Neural crest cell (in vitro differentiated cells): ENCODE measurements around the gene SNX9. TPM values are rescaled to one million over a fixed set of nuclear protein-coding genes. Genes with fewer than 3 reads are reported as not detected.

Experiments used
- DNase-seq: peaks from one replicate; pipeline ENCODE4 v3.0.0; 2021; ENCODE audit warnings: low read depth, mixed read lengths, low spot score
- H3K27ac Mint-ChIP-seq: one replicate; pipeline ENCODE4 v1.8.0; 2021; ENCODE audit warnings: mild to moderate bottlenecking, mixed read lengths; ENCODE audit not compliant: unreplicated experiment
- H3K27me3 Mint-ChIP-seq: 2 replicates; pipeline ENCODE4 v1.8.0; 2021; ENCODE audit warnings: low read depth, mild to moderate bottlenecking, mixed read lengths
- H3K36me3 Mint-ChIP-seq: 2 replicates; pipeline ENCODE4 v1.8.0; 2021; ENCODE audit warnings: low read depth, mild to moderate bottlenecking, mixed read lengths
- H3K4me1 Mint-ChIP-seq: 2 replicates; pipeline ENCODE4 v1.8.0; 2021; ENCODE audit warnings: mixed read lengths
- H3K4me3 Mint-ChIP-seq: one replicate; pipeline ENCODE4 v1.8.0; 2021; ENCODE audit warnings: mild to moderate bottlenecking, mixed read lengths
- H3K9me3 Mint-ChIP-seq: 2 replicates; pipeline ENCODE4 v1.8.0; 2021; ENCODE audit warnings: mixed read lengths
- total RNA-seq: library from RNA; stranded (reverse); gene quantifications from 2 replicates; pipeline ENCODE4 v1.2.1, GENCODE V29; 2021
- TF ChIP-seq, protein P1 (sequence below): fragments of 200-600 bp; sonication (generic); conservative IDR thresholded peaks from 2 replicates; pipeline ENCODE4 v1.5.0; 2021; ENCODE audit warnings: antibody characterized with exemption, mild to moderate bottlenecking

SNX9 gene
- total RNA-seq, 1 donor from 2014 or later: 18.1 TPM

- no peaks in the 10 kb centered on the region for H3K9me3 Mint-ChIP-seq
- no peak for DNase-seq
- TF ChIP-seq, protein P1, sequence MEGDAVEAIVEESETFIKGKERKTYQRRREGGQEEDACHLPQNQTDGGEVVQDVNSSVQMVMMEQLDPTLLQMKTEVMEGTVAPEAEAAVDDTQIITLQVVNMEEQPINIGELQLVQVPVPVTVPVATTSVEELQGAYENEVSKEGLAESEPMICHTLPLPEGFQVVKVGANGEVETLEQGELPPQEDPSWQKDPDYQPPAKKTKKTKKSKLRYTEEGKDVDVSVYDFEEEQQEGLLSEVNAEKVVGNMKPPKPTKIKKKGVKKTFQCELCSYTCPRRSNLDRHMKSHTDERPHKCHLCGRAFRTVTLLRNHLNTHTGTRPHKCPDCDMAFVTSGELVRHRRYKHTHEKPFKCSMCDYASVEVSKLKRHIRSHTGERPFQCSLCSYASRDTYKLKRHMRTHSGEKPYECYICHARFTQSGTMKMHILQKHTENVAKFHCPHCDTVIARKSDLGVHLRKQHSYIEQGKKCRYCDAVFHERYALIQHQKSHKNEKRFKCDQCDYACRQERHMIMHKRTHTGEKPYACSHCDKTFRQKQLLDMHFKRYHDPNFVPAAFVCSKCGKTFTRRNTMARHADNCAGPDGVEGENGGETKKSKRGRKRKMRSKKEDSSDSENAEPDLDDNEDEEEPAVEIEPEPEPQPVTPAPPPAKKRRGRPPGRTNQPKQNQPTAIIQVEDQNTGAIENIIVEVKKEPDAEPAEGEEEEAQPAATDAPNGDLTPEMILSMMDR: no peak
- H3K27me3 Mint-ChIP-seq: no peaks in the 10 kb centered on the region
- H3K27ac Mint-ChIP-seq: peak overlapping the region; percentile 97
- peak overlapping the region; percentile 16 for H3K4me3 Mint-ChIP-seq
- H3K36me3 Mint-ChIP-seq: peaks cover 7% of the 10 kb centered on the region
- H3K4me1 Mint-ChIP-seq: peaks cover 60% of the 10 kb centered on the region
These were observed 7.4 kb downstream of the SNX9 start for GRCh38 chr6:157830354-157831017.

DNA sequence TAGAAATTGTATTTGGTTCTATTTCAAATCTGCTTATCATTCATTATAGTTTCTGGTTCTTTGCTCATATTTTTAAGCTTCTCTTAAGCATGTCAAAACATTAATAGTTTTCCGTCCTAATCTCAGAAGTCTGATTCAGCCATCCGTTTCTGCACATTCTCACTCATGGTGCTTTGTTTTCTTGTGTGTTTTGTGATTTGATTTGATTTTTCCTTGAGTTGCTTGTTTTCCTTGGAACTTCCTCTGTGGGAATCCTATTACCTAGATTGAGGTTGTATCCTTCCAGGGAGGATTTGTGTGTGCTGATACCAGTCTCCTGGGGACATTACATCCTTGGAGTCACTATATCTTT lies 7.9 kb downstream of the SNX9 start:
- TF ChIP-seq, protein P1: no peak
- peak overlapping the region; percentile 97 for H3K27ac Mint-ChIP-seq
- no peak for DNase-seq
- peaks cover 9% of the 10 kb centered on the region for H3K36me3 Mint-ChIP-seq
- no peaks in the 10 kb centered on the region for H3K9me3 Mint-ChIP-seq
- H3K4me1 Mint-ChIP-seq: peaks cover 56% of the 10 kb centered on the region
- no peak overlapping the region for H3K4me3 Mint-ChIP-seq
- H3K27me3 Mint-ChIP-seq: no peaks in the 10 kb centered on the region

GRCh38 chr6:157831424-157832249 lies 8.6 kb downstream of the SNX9 start:
- peak overlapping the region; percentile 66 for H3K4me3 Mint-ChIP-seq
- H3K27me3 Mint-ChIP-seq: no peaks in the 10 kb centered on the region
- no peaks in the 10 kb centered on the region for H3K9me3 Mint-ChIP-seq
- peaks cover 12% of the 10 kb centered on the region for H3K36me3 Mint-ChIP-seq
- H3K4me1 Mint-ChIP-seq: peaks cover 59% of the 10 kb centered on the region
- DNase-seq: no peak
- peak overlapping the region; percentile 97 for H3K27ac Mint-ChIP-seq
- TF ChIP-seq, protein P1: no peak

DNA sequence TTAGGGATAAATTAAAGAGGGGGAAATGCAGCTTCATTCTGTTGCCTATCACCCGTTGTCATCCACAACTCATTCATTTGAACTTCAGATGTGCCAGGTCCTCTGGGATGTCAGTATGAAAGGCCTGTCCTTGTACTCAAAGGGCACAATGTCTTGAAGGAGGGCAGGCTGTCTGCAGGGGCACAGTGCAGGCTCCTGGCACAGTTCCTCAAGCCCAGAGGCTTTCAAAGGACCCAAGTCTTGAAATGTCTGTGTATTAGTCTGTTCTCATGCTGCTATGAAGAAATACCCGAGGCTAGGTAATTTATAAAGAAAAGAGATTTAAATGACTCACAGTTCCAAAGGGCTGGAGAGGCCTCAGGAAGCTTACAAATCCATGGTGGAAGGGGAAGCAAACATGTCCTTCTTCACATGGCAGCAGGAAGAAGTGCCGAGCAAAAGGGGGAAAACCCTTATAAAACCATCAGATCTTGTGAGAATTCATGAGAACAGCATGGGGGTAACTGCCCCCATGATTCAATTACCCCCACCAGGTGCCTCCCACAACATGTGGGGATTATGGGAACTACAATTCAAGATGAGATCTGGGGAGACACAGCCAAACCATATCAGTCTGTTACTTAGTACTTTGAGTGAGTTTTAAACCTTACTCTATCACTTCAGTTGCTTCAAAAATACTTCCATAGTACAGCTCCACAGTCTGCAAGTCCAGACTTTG lies 9.4 kb downstream of the SNX9 start:
- TF ChIP-seq, protein P1: no peak
- Mint-ChIP-seq H3K9me3 (no peaks in the 10 kb centered on the region), H3K4me3 (peak overlapping the region; percentile 5), H3K4me1 (peaks cover 59% of the 10 kb centered on the region), H3K27me3 (no peaks in the 10 kb centered on the region), H3K36me3 (peaks cover 12% of the 10 kb centered on the region), H3K27ac (peak overlapping the region; percentile 73)
- DNase-seq: no peak

DNA sequence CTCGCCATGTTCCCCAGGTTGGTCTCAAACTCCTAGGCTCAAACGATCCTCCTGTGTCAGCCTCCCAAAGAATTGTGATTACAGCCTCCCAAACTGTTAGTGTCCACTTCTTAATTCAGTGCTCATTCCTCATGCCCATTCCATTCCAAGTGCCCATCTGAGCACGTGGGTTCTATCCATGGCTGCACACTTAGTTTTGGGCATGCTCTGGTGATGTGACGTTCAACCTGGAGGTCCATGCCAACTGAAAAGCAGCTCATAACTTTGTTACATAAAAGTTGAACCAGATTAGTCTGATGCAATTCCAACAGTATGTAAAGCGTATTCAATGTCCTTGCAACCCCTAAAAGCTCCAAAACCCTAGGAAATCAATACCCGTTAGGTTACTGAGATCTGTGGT lies 11.5 kb downstream of the SNX9 start:
- no peak for DNase-seq
- Mint-ChIP-seq H3K27me3 (no peaks in the 10 kb centered on the region), H3K27ac (no peak overlapping the region), H3K4me3 (no peak overlapping the region), H3K9me3 (no peaks in the 10 kb centered on the region), H3K36me3 (peaks cover 12% of the 10 kb centered on the region), H3K4me1 (peaks cover 49% of the 10 kb centered on the region)
- TF ChIP-seq, protein P1: no peak
